SKM-1 treated with dmso at 0.1 percent for 144 hours (cell line): Measurements from ENCODE around the gene SEC14L1.

Source experiments
- DNase-seq: peaks from one replicate; lab custom pipeline; 2025; ENCODE audit not compliant: unreplicated experiment; lab: John Stamatoyannopoulos, UW

Gene SEC14L1

DNA sequence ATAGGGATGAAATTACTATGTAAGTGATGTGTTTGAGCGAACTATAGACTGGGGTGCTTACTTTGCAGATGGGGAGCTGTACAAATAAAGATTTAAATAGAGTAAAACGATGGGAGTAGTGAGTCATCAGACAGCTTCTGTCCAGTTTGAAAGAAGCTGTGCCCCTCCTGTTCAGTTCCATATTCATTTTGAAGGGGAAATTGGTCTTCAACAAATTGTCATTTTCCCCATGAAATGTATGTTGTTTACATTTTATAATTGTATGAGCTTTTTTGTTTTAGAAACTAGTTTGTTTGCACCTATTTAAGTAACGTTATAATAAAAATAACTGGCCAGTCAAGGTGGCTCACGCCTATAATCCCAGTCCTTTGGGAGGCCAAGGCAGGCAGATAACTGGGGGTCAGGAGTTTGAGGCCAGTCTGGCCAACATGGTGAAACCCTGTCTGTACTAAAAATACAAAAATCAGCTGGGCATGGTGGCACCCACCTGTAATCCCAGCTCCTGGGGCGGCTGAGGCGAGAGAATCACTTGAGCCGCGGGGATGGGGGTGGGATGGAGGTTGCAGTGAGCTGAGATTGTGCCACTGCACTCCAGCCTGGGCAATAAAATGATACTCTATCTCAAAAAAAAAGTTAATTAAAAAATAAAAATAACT, 20.2 kb downstream of the SEC14L1 start:
- DNase-seq = no peak

DNA sequence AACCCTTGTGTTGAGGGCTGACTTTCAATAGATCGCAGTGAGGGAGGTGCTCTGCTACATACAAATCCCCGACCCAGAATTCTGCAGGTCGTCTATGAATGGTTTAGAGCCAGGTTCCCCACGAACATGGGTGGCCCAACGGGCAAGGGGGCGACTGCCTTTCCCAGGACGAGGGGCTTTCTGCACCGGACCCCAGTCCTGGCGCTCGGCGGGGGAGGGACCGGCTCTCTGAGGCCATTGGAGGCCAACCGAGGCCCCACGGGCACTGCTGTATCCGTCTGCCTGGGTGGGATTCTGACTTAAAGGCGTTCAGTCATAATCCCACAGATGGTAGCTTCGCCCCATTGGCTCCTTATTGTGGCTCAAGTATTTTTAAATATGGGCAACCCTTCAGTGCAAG, 21.2 kb downstream of the SEC14L1 start:
- DNase-seq = no peak

DNA sequence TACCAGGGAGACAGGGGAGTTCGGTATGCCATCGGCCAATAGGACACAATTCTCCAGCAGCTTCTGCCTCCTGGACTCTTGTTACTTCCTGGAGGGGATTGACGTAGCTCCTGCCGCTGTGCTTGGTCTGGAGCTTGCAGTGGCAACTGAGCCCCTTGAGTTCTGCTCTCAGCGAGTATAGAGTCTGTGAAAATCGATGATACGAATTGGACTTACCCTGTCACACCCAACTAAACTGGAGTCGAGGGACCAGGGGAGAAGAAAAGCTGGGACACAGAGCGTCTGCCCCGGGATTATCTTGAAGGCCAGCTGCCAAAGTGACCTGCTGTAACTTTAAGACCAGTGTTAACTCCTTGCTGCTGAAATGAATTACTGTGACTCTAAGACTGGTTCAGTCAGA, 22.2 kb downstream of the SEC14L1 start:
- DNase-seq = no peak

DNA sequence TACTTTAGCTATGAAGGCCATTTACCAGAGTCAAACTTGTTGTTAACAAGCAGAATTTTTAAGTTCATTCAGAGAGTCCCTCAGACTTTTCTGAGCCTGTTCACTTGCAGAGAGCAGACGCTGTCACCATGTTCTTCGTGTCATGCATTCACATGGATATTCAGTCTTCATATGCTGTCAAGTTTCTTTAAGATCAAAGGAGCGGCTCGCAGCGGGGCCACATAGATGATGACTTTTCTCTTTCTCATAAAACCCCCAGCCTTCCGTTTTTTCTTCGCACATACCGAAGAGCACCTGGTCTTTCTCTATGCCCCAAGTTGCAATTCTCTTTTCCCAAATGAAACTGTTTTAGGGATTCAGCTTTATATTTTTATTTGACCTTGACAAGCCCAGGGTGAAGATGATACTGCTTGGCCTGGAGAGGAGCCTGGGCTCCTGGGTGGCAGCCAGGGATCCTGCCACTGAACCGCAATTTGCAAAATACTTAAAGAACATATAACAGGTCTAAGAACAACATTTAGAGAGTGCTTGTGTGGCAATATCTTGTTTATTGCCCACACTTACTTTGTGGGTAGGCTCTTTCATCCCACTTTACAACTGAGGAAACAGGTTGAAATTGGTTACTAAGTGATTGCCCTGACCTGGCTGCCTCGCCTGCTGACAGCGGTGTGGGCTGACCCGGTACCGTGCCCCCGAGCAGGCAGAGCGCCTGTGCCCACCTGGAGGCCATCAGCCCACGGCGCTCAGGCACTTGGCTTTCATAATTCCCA, 22.9 kb downstream of the SEC14L1 start:
- DNase-seq = no peak

DNA sequence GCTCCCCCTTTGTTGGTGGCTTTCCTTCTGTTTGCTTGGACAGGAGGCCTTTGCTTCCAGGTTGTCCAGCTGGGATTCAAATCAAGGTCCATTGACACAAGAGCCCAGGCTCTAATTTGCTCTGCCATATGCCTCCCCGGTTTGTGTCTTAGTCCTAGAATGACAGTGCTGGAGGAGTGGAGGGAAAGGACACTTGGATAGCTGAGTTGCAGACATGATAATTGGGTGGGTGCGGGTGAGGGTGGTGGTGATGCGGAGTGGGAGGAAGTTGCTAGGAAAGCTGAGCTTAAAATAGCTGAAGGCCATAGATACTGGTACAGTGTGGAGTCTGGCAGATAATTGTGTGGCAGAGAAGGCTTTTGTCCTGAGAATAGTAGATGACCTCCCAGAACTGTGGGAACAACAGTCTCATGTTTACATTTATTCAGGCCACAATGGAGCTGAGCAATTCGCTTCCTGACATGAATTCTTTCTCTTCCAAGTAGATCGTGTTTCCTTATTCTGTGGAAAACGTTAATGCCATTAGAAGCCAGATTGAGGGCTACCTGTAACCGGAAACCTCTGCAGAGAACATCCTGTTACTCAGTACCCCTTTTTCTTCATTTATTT, 23.8 kb downstream of the SEC14L1 start:
- no peak for DNase-seq

DNA sequence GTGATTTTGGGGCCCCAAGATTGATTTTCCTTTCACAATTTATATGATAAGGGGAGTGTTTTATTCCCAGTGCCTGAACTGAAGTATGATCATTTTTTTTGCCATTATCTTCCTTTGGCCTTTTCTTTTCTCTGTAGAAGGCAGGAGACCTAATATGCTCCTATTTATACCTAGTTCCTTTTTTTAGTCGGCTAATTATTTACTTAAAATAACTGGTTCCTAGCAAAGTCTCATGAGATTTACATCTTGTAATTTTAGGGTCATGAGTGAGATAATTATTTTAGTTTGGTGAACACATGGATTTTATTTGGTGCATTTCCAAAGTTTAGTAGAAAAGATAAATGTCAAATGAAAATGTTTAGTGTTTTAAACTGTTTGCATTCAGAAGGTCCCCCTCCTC, 24.8 kb downstream of the SEC14L1 start:
- DNase-seq = no peak

DNA sequence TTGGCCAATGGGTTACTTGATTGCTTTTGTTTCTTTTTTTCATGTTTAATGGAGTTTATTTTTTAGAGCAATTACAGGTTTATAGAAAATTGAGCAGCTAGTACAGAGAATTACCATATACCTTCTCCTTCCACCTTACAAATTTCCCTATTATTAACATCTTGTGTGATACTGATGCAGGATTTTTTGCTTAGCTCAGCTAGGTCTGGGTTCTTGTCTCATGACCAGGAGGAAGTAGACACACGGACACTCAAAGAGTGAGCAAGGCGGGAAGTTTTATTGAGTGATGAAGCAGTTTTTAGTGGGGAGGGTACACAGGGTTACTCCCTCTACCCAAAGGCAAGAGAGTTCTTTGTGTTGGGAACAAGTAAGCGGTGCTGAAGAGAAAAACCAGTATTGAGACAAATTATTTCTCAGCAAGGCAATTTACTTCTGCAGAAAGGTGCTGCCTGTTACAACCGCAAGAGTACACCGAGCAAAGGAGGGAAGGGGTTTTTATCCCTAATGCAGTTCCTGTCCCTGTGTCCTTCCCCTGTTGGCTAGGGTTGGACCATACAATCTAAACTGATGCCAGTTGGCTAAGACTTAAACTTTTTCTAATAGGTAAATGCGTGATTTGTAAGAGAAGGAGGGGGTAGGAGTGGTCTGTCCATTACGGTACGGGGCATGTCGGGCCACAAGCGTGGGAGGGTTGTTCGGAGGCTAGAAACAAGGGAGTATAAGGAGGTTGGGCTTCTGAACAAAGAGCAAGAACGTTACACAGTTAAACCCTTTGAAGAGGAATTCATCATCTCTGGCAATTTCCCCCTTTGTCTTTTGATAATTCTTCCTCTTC, 26.9 kb downstream of the SEC14L1 start:
- no peak for DNase-seq

DNA sequence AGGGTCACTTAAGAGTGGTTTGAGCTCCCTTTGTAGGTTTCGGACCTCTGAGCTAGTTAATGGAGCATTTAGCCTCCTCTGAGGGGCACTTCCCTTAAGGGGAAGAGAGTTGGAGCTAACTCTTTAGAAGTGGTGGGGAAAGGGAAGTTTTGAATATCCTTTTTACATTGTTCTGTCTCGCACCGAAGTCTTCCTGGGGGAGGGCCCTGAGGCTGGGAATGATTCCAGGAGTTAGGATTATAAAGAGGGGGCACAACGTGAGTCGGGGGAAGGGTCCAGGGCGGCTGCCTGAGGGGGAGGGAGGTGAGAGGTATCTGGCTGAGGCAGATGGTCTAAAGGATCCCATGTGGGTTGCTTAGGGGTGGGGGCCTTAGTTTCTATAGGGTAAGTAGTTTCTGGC, 32.3 kb downstream of the SEC14L1 start:
- no peak for DNase-seq

DNA sequence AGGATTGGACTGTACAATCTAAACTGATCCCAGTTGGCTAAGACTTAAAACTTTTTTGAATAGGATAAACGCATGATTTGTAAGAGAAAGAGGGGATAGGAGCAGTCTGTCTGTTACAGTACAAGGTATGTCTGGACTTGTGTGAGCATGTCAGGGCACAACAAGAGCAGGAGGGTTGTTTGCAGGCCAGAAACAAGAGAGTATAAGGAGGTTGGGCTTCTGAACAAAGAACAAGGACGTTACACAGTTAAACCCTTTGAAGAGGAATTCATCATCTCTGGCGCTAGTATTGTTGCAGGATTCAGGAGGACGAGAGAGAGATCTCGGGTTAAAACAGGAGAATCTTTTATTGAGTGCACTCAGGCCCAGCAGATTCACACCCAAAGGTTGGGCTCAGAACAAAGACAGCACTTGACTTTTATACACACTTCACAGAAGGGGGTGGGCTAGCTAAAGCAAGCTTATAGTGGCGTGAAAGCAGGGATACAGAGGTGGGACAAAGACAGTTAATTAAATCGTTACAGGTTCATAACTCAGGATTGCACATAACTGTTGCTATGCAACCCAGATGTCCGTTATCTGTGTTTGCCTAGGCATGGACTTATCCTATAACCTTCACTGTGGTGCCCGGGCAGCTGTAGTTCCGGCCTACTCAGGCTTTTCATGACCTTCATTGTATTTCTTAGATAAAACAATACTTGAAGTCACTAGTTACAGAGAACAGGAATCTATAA, 34.3 kb downstream of the SEC14L1 start:
- DNase-seq = no peak

DNA sequence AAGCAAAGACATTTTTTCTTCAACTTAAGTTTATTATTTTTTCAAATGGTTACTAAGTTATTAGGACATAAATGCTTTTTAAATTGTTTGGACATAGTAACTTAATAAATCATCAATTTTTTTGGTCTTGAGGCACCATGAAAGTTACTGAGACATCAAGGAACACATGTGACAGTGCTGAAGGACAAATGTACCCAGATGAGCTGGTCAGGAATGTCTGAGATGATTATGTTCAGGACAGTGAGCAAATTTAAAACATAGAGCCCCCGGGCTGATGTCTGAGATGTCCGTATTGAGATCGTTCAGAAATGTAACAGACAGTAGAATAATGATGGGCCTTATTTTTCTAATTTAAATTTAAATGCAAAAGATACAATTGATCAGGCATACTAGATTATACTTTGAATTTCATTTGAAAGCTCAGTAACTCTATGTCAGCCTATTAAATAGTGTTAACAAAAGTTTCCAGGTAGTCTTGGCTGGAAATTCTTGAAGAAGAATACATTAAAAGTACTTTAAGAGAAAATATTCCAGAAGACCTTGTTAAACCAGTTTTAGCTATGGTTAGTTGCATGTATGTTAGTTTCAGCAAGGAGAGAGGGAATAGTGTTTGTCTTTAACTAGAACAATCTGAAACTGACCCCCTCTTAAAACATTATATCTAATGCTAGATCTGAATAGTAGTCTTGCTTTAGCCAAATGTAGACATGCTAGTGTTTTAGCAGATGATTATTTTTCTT, 36.4 kb downstream of the SEC14L1 start:
- DNase-seq = no peak

DNA sequence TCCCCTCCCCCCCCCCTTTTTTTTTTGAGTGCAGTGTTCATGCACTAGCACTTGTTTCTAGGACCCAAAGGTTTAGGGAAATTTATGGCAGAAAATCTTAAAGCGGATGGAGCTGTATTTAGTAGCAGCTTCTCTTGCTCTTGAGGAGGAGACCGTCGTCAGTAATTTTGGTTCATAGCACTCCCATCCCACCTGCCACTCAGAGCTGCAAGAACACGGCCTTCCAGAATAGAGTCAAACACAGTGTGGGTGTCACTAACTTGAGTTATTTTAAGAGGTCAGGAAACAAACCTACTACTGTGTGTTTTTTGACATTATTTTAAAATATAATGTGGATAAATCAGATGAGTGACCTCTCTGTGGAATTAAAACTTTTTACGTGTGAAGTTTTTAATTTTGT, 37.3 kb downstream of the SEC14L1 start:
- no peak for DNase-seq

DNA sequence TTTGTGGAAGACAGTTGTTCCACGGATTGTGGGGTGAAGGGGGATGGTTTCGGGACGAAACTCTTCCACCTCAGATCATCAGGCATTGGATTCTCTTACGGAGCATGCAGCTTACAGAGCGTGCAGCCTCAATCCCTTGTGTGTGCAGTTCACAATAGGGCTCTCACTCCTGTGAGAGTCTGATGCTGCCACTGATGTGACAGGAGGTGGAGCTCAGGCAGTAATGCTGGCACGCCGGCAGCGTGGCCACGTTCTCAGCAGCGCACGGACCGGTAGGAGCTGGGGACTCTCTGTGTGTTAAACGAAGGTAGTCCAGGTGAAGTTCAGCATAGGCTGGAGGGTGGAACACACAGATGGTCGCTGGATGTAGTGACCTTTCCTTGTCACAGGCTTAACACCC, 37.8 kb downstream of the SEC14L1 start:
- DNase-seq = no peak

DNA sequence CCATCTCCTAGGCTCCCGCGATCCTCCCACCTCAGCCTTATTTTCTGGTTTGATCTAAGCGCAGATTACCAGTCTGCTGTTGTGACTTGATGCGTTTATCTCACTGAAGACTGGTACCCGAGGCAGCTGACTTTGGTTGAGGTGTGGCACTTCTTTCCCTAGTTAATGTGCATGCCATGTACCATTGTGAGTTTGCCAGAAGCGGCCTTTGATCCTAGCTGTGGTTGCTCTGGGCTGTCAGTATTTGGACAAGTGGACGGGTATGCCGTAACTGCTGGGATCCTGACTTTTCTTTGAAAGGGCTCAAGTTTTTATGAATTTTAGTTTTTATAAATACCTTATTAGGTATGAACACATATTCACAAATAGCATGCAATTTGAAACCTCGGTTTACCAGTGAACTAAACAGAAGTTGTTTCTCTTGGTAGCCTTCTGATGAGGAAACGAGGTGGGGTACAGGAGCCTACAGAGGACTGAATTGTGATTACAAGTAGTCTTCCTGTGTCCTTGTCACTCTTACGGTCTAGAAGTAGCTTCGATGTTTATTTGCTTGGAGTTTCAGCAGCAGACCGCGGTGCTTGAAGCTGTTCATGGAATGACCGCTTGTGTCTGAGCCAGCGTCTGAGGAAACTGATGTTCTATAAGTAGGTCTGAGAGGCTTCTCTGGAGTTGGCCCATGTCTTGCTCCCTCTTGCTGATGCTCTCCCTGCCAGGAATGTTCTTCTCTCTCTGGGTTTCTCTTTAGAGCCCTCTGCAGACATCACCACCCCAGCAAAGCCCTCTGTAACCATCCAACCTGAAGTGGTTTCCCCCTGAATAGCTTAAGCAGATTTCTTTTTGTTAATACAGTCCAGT, 40.0 kb downstream of the SEC14L1 start:
- DNase-seq = no peak

DNA sequence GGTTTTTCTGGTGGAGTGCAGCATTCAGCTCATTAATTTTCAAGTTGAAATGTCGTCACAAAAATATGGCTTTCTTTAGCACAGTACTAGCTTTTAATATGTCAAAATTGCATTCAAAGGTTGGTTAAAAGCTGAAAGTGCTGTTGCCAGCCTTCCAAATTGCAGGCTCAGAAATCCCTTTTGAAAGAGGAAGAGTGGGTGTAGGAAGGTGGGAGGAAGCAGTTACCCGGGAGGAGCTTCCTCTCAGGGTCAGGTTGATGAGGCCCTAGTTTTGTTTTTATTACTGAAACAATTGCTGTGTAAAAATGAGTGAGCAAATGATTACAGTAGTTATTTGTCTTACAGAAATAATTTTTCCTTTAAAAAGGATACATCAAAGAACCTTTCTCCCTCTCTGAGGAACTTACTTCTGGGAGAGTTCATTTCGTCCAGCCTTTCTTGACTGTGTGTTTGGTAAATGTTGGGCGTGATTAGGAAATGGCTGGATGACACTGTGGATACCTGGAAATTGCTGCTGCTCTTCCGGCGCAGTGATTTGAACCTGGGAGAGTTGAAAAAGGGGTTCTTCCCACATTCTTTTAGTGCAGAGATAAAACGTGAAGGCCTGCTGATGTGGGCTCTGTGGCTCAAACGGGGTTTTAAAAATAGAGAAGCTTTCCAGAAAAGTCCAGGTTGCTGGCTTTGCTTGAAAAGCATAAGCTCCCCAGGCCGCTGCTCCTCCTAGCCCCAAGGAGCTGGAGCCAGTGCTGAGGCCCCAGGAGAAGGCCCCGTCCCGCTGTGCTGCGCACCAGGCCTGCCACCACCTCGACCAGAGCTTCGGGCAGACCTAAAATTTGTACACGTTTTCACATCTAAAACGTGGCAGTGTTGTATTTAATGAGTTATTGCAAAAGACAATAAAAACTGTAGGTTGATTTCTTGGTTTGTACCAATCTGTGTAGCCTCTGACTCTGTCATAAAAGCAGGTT, 41.7 kb downstream of the SEC14L1 start:
- peak; percentile 32 for DNase-seq

DNA sequence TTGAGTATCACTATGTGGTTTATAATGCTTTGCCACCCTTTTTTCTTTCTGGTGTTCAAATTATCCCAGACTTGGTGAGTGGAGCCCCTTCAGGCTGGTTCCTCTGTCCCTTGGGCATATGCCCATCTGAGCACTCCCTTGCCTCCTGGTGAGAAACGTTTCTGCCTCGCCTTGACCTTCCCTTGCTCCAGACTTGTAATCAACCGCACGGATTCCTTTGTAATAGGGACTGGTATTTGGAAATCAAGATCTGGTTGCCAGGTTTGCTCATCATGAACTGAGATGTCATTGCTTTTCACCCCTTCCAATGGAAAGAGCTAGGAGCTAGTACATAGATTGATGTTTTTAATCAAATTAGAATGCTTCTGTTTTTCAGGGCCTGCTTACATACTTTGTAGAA, 43.7 kb downstream of the SEC14L1 start:
- DNase-seq = no peak

DNA sequence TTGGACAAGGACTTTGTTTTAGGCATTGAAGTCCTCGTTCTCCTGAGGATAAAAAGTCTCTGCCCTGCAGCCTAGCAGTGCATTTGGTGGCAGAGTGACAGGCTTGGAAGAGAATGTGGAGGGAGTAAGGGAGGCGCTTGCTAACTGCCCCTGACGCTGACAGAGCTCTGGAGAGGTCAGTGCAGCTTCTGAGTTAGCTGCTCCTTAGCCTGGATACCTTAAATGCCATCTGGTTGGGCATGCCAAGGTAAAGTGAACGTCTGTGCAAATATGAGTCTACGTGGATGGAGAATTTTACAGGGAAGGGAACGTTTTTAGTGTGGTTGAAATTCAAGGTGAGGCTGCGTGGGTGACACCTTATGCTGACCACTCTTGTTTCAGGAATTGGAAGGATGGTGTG, 44.4 kb downstream of the SEC14L1 start:
- no peak for DNase-seq

DNA sequence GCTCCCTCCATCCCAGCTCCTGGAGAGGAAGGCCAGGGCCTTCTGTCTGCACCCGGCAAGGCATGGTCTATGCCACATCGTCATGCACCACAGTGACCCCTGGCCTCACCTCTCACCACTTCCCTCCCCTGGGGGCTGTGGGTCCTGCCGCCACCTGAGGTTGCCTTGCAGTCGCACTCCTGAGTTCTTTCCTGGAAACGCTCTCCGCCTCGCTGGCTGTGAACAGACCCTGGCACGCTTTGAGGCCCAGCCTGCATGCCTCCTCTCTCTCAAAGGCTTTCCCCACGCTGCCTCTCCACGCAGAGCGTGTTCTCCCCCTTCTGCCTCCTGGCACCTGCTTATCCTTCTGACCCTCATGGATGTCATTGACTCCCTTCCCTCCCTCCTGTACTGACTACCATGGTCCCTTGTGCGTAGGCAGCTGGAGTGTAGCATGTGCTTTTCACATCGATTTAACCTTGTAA, 45.4 kb downstream of the SEC14L1 start:
- DNase-seq = no peak
